ENCODE results near the gene AGPAT3.
"Not testable (repeated sequence)": the region's sequence is repeated elsewhere in the genome, so short reads cannot be mapped to it uniquely, and the experiment has no call there.

AGPAT3 gene

DNA sequence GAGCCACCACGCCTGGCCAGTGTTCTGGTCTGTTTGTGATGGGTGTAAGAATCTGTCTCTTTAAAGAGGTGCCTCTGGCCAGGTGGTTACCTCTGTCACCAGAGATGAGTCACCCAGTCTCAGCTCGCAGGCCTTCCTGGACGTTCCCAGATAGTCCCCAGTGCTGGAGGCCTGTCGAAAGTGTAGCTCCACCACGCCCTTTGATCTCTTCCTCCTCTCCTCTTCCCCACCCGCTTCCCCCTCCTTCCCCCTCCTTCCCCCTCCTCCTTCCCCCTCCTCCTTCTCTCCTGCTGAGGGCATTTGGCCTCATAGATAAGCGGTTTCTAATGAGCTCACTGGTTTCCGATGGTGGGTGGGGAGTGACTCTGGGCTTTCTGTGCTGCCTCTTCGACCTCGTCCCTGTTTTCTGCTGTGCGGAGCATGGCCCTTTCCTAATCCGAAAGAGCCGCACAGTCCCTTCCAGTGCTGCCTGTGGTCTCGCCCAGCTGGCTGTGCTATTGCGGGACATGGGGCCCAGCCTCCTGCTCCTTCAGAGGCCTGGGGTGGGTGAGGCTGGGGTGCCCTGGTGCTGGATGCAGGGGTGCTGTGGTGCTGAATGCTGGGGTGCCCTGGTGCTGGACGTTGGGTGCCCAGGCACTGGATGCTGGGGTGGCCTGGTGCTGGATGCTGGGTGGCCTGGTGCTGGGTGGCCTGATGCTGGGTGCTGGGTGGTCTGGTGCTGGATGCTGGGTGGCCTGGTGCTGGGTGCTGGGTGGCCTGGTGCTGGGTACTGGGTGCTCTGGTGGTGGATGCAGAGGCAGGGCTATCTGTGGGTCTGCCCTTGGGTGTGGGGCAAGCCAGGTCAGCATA lies 19.2 kb downstream of the AGPAT3 start:
- DNase-seq (ENCODE audit: low spot score), result peak; percentile 36

DNA sequence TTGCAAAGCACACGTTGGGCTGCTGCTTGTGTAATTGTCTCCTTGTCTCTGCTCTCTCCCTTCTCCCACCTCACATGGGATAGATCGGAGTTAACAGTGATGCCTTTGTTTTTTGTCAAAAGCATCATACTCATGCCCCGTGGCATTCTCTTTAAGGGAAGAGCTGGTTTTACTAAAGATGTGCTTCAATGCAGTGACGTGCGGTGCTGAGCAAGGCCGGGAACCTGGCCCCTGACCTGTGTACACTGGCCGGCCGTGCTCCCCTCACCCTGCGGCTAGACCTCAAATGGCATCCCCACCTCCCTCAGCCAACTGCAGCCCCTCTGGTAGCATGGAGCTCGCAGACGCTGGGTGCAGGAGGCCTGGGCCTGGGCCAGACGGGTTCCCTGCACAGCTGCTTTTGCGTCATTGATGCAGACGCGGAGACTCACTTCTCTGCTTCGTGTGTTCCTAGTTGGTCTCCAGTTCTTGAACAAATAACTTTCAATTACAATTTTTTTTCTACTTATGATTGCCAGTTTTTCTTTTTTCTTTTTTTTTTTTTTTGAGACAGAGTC lies 19.9 kb downstream of the AGPAT3 start:
- no peak for DNase-seq (ENCODE audit: low spot score)

DNA sequence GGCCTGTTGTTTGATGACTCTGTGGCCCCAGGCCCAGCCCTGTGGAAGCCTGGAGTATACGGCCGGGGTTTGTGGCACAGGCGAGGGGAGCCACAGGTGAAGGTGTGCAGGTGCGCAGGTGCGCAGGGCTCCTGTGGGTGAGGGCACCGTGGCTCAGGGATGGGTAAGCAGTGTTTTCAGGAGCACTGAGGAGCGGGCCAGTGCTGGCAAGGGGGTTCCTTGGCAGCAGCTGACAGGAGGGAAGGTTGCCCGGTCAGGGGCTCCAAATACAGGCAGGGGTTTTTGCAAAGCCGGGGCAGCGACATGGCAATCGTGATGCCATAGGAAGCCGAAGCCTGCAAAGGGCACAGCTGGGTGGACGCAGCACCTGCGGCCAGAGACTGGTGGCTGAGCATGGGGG lies 20.7 kb downstream of the AGPAT3 start:
- DNase-seq (ENCODE audit: low spot score), result no peak

DNA sequence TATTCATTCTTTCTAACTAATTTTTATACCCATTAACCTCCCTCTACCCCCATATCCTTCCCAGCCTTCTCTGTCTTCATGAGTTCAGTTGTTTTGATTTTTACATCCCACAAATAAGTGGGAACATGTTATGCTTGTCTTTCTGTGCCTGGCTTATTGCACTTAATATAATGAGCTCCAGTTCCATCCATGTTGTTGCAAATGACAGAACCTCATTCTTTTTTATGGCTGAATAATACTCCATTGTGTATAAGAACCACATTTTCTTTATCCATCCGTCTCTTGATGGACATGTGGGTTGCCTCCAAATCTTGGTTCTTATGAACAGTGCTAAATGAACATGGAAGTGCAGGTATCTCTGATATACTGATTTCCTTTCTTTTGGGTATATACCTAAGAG lies 21.5 kb downstream of the AGPAT3 start:
- DNase-seq (ENCODE audit: low spot score), result no peak

DNA sequence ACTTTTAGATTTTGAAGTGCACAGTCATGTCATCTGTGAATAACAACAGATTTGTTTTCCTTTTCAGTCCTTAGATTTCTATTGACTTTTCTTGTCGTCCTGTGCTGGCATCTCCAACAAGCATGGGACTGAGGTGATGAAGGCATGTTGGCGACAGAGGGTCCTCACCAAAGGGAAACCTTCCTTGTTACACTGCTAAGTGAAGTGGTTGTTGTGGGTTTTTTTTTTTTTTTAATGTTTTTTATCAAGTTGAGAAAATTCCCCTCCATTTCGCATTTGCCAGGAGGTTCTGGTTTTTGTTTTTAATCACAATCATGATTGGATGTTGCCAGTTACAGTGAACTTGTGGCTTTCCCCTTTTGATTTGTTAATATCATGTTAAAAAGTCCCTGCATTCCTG lies 24.0 kb downstream of the AGPAT3 start:
- no peak for DNase-seq (ENCODE audit: low spot score)

DNA sequence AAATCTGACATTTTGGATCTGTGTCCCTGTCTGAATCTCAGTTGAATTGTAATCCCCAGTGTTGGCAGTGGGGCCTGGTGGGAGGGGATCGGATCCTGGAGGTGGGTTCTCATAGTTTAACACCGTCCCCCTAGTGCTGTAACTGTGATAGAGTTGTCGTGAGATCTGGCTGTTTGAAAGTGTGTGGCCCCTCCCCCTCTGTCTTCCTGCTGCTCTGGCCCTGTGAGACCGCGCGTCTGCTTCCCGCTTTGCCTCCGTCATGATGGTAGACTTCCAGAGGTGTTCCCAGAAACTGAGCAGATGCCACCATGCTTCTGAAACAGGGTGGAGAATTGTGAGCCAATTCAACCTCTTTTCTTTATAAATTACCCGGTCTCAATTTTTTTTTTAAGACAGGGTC lies 25.0 kb downstream of the AGPAT3 start:
- no peak for DNase-seq (ENCODE audit: low spot score)

DNA sequence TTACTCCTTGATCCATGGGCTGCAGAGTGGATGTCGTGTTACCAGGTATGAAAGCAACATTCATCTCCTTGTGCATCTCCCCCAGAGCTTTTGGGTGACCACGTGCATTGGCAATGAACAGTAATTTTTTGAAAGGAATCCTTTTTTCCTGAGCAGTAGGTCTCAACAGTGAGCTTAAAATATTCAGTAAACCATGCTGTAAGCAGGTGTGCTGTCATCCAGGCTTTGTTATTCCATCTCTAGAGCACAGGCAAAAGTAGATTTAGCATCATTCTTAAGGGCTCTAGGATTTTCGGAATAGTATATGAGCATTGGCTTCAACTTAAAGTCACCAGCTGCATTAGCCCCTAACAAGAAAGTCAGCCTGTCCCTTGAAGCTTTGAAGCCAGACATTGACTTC lies 27.3 kb downstream of the AGPAT3 start:
- no peak for DNase-seq (ENCODE audit: low spot score)

DNA sequence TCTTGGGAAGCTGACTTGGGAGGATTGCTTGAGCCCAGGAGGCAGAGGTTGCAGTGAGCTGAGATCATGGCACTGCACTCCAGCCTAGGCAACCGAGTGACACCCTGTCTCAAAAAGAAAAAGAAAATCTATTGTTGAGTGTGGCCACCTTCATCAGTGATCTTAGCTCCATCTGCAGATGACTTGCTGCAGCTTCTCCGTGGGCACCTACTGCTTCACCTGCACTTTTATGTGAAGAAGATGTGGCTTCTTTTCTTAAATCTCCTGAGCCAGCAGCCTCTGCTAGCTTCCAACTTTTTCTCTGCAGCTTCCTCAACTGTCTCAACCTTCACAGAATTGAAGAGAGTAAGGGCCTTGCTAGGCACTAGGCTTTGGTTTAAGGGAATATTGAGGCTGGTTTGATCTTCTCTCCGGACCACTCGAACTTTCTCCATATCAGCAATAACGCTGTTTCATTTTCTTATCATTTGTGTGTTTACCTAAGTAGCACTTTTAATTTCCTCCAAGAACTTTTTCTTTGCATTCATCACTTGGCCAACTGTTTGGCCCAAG lies 28.0 kb downstream of the AGPAT3 start:
- no peak for DNase-seq (ENCODE audit: low spot score)

DNA sequence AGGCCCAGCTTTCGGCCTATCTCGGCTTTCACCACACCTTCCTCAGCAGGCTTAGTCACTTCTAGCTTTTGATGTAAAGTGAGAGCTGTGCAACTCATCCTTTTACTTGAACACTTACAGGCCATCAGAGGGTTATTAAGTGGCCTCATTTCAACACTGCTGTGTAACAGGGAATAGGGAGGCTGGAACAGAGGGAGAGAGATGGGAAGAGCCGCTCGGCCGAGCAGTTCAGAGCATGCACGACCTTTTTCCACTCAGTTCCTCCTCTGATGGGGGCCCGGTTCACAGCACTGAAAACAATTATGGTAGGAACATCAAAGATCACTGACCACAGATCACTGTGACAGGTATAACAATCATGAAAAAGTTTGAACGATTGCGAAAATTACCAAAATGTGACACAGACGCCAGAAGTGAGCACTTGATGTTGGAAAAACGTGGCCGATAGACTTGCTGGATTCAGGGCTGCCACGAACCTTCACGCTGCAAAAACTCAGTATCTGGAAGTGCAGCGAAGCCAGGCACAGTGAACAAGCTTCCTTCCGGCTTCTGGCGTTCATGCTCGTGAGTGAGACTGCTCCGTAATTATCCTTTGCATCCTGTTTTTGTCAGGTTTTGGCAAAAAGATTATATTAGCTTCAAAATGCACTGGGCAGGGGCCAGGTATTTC lies 28.6 kb downstream of the AGPAT3 start:
- peak; percentile 43 for DNase-seq (ENCODE audit: low spot score)

DNA sequence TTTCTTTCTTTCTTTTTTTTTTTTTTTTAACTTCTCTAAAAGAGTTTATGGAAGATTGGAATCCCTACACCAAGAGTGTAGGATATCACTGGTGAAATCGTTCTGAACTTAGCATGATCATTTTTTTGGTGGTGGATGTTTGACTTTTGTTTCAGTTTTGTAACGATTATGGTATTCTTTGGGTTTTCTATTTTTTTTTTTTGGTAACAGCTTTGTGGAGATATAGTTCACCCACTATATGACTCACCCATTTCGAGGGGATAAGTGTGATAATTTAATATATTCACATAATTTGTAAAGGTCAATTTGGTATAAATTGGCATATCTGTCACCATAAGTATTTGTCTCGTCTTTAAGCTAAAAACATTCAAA lies 29.2 kb downstream of the AGPAT3 start:
- DNase-seq (ENCODE audit: low spot score), result peak; percentile 14

DNA sequence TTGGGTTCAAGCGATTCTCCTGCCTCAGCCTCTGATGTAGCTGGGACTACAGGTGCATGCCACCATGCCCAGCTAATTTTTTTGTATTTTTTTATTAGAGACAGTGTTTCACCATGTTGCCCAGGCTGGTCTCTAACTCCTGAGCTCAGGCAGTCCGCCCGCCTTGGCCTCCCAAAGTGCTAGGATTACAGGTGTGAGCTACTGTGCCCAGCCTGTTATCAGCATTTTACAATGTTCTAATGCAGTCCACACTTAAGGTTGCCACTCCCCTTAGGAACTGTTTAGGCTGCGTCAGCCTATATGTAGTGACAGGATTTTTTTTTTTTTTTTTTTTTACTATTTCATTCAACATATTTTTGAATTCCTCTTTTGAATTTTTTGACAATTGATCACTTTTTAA lies 30.2 kb downstream of the AGPAT3 start:
- no peak for DNase-seq (ENCODE audit: low spot score)

DNA sequence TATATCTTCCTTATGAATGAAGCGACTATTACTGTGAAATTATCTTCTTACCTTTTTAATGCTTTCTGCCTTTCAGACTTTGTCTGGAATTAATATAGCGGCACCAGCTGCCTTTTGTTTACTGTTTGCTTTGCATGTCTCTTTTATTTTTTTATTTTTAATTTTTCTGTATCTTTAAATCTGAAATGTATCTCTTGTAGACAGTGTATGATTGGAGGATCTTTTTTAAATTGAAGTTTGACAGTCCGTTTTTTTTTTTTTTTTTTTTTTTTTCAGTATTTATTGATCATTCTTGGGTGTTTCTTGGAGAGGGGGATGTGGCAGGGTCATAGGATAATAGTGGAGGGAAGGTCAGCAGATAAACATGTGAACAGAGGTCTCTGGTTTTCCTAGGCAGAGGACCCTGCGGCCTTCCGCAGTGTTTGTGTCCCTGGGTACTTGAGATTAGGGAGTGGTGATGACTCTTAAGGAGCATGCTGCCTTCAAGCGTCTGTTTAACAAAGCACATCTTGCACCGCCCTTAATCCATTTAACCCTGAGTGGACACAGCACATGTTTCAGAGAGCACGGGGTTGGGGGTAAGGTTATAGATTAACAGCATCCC lies 31.8 kb downstream of the AGPAT3 start:
- DNase-seq (ENCODE audit: low spot score), result not testable (repeated sequence)

DNA sequence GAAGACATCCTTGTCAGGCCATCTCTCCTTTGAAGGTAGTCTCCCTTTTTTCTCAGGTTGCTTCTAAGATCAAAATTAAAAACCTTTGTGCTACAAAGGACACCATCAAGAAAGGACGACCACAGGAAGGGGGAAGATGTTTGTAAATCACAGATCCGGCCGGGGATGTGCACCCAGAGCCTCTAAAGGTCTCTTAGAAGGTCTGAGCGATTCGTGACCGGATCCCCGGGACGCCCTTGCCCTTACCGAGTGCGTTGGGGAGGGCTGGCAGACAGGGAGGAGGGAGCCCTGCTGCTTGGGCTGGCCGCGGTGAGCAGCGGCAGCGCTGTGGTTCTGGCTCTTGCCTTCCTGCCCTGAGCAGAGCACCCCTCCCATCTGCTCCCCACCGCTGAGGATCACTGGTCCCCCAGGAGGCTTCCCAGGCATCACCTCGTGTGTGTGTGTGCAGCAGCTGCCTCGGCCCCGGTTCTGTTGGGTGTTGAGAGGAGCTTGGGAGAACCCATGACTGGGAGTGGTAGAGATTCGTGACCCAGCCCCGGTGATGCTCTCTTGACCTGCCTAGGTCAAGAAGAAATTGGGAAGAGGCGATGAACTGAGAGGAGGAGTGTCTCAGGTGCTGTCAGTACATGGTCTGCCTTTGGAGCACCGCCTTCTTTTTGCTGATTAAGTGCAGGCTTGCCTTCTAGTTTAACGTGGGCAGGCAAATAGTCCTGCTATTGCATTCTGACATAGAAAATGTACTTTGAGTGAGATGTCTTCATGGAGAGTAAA lies 34.5 kb downstream of the AGPAT3 start:
- no peak for DNase-seq (ENCODE audit: low spot score)

DNA sequence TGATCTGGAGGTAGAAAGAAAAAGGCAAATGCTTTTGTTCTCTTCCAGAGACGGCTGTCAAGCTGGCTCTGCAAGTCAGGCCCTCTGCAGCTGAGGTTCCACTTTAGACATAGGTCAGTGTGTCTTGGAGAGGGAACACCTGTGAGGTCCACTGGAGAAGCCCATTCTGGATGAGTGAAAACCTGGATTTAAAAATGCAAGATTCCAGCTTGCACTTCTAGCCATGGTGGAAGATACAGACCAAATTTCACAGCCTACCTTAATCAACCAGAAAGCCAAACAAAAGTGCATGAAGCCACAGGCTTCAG lies 35.0 kb downstream of the AGPAT3 start:
- DNase-seq (ENCODE audit: low spot score), result no peak

DNA sequence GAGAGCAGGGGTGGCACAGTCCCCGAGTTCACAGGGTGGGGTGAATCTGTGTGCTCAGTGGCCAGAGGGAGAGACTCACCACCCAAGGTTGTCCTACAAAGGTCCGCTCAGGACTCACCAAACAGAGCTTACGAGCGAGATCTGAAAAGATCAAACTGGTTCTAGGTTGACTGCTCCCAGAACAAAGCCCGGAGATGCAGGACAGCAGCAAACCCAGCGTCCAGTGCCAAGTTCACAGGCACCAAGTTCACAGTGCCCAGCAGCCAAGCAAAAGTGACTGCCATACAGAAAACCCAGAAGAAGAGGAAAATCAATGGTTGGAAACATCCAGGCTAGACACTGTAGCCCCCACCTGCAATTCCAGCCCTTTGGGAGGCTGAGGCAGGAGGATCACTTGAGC lies 35.7 kb downstream of the AGPAT3 start:
- DNase-seq (ENCODE audit: low spot score), result no peak

DNA sequence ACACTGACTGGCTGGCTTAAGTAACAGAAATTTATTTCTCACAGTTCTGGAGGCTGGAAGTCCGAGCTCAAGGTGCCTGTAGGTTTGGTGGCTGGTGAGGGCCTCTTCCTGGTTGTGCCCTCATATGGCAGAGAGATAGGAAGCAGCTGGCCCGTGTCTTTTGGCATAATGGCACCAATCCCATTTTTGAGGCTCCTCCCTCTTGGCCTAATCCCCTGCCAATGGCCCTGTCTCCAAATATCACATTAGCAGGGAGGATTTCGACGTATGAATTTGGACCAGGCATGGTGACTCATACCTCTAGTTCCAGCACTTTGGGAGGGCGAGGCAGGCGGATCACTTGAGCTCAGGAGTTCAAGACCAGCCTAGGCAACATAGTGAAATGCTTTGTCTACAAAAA lies 37.4 kb downstream of the AGPAT3 start:
- no peak for DNase-seq (ENCODE audit: low spot score)

DNA sequence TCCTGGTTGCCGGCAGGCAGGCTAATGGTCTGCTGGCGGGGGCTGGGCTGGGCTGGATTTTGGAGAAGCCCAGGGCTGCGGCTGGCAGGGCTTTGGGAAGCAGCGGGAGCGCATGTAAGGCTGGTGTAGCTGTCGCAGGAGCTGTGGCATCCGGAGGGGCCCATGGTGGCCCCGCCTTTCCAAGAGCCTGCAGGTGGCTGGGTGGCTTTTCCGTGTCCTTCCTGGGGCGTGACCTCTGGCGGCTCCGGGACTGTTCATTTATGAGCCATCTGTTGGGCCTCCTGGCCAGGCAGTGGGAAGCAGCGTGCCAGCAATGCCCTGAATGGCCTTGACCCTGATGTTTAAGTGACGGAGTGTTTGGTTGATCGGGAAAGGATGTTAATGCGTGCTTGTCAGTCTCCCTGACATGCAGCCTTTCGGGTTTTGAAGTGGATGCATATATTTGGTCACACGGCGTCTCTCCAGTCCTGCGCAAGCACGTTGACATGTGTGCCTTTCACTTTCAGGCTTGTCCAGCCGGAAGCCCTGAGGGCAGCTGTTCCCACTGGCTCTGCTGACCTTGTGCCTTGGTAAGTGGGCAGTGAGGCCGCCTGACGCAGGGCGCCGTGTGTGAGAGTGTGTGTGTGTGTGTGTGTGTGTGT lies 38.5 kb downstream of the AGPAT3 start:
- no peak for DNase-seq (ENCODE audit: low spot score)

DNA sequence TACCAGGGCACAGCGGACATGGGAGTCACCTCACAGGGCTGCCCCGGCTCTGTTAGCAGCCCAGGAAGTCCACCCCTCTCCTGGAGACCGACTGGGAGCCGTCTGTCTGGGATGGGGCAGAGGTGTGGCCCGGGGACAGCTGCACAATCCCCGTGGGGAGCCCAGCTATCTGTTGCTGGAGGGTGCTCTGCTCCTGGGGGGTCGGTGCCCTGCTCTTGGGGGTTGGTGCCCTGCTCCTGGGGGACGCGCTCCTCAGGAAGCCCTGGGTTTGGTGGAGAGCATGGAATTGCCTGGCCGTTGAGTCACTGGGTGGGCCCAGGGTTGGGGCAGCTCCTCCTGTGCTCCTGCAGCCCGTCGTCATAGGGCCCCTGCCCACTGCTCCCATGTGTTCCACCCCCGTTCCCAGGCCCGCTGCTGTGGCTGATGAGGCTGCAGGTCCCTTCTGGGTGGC lies 39.3 kb downstream of the AGPAT3 start:
- no peak for DNase-seq (ENCODE audit: low spot score)

DNA sequence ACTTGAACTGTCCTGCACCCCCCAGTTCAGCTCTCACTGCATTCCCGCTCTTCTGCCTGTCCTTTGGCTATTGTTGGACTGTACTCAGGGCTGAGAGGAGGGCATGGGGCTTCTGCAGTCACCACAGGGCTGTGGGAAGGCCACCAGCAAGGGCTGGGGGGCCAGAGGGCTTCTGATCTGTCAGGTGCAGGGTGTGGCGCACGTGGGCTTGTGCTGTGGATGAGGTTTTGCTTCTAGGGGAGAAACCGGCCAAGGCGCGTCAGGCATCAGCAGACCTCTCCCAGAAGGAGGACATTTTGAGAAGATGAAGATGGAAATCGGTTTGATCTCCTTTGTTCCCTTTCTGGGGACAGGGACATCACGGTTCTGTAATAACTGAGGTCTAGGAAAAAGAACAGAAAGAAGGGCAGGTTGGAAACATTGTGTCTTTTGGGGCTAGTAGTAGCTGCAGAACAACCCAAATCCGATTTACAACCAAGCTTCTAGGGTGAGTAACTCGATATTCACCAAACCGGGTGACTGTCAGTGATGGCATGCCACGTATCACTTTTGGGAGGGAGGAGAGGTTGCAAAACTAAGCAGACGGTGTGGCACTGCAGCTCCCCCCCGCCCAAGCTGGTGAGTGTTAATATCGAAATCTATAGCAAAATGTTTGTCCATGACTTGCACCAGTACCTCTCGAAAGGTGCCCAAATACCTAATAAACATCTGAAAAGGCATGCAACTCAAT lies 40.9 kb downstream of the AGPAT3 start:
- no peak for DNase-seq (ENCODE audit: low spot score)

DNA sequence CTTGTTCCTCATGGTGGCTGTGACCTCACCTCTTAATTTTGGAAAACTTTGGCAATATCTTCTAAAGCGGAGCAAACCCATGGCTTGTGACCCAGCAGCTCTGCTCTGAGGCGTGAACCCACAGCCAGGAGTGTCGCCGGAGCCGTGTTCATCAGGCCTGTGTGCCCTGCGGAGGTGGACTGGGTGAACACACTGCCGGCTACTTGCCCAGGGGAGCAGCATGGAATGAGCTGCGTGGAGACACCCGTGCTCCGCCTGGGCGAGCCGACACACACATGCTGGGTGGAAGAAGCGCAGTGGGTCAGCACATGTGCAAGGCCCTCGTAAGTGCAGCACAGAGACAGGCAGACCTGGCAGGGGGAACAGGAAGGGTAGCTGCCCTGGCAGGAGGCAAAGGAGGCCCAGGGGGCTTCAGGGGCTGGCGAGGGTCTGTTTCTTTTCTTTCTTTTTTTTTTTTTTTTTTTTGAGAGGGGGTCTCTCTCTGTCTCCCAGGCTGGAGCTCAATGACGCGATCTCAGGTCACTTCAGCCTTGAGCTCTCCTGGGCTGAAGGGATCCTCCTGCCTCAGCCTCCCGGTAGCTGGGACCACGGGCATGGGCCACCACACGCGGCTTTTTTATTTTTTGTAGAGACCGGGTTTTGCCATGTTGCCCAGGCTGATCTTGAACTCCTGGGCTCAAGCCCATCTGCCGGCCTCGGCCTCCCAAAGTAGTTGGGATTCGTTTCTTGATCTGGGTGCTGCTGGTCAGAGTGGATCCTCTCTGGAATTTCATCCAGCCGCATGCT lies 41.8 kb downstream of the AGPAT3 start:
- DNase-seq (ENCODE audit: low spot score), result no peak
